ENCODE results near the gene POLA1. TPM values are rescaled to one million over a fixed set of nuclear protein-coding genes. Genes with fewer than 3 reads are reported as not detected.

The POLA1 gene
- polyA plus RNA-seq, 1 experiment: 2.2 TPM

GRCh38 chrX:24833695-24834094 is 140.0 kb downstream of the POLA1 start:
- Histone ChIP-seq H3K9me3 (ENCODE audit: control insufficient read depth, insufficient read depth, low read length) (no peaks in the 10 kb centered on the region), H3K27me3 (ENCODE audit: control insufficient read depth, insufficient read depth, low read length) (no peaks in the 10 kb centered on the region), H3K27ac (ENCODE audit: low read depth, low read length) (no peak overlapping the region), H3K4me3 (ENCODE audit: low read depth, low read length) (no peak overlapping the region)
- POLR2A ChIA-PET: no interaction called here
- no peak for TF ChIP-seq CTCF (IDR thresholded peaks at IDR 0.05; ENCODE audit: low read depth, low read length)
- CTCF ChIA-PET: interaction anchor here (0.7 kb wide), 1 partner anchor 219 kb away, joined by 4 read pairs; no protein-coding TSS in a partner anchor
- no peak for DNase-seq (ENCODE audit: low read depth, low spot score)

GRCh38 chrX:24837966-24838365 is 144.2 kb downstream of the POLA1 start:
- H3K9me3 ChIP-seq (ENCODE audit: control insufficient read depth, insufficient read depth, low read length): no peaks in the 10 kb centered on the region
- H3K27me3 ChIP-seq (ENCODE audit: control insufficient read depth, insufficient read depth, low read length): no peaks in the 10 kb centered on the region
- H3K4me3 ChIP-seq (ENCODE audit: low read depth, low read length): no peak overlapping the region
- H3K27ac ChIP-seq (ENCODE audit: low read depth, low read length): no peak overlapping the region
- TF ChIP-seq CTCF (IDR thresholded peaks at IDR 0.05; ENCODE audit: low read depth, low read length): no peak
- ChIA-PET POLR2A (no interaction called here), CTCF (interaction anchor here (0.5 to 3.4 kb wide), 31 partner anchors 9 to 455 kb away, joined by 3 to 93 read pairs (median 4); no protein-coding TSS in a partner anchor)
- DNase-seq (ENCODE audit: low read depth, low spot score): no peak

- Histone ChIP-seq H3K27ac (ENCODE audit: low read depth, low read length) (no peak overlapping the region), H3K27me3 (ENCODE audit: control insufficient read depth, insufficient read depth, low read length) (no peaks in the 10 kb centered on the region), H3K9me3 (ENCODE audit: control insufficient read depth, insufficient read depth, low read length) (no peaks in the 10 kb centered on the region), H3K4me3 (ENCODE audit: low read depth, low read length) (no peak overlapping the region)
- no peak for DNase-seq (ENCODE audit: low read depth, low spot score)
- TF ChIP-seq CTCF (IDR thresholded peaks at IDR 0.05; ENCODE audit: low read depth, low read length): peak; percentile 46
- CTCF ChIA-PET: interaction anchor here (0.6 to 3.4 kb wide), 45 partner anchors 9 to 946 kb away, joined by 3 to 93 read pairs (median 4); no protein-coding TSS in a partner anchor
- POLR2A ChIA-PET: no interaction called here
Observed at GRCh38 chrX:24838629-24839028, 144.9 kb downstream of the POLA1 start.

- no peaks in the 10 kb centered on the region for H3K9me3 ChIP-seq (ENCODE audit: control insufficient read depth, insufficient read depth, low read length)
- no peak overlapping the region for H3K27ac ChIP-seq (ENCODE audit: low read depth, low read length)
- CTCF ChIA-PET: interaction anchor here (0.6 to 3.4 kb wide), 42 partner anchors 9 to 947 kb away, joined by 3 to 93 read pairs (median 4); no protein-coding TSS in a partner anchor
- POLR2A ChIA-PET: no interaction called here
- no peaks in the 10 kb centered on the region for H3K27me3 ChIP-seq (ENCODE audit: control insufficient read depth, insufficient read depth, low read length)
- no peak overlapping the region for H3K4me3 ChIP-seq (ENCODE audit: low read depth, low read length)
- DNase-seq (ENCODE audit: low read depth, low spot score): no peak
- TF ChIP-seq CTCF (IDR thresholded peaks at IDR 0.05; ENCODE audit: low read depth, low read length): no peak
Observed at GRCh38 chrX:24839331-24839730, 145.6 kb downstream of the POLA1 start.

GRCh38 chrX:24842486-24842885 is 148.8 kb downstream of the POLA1 start:
- no peaks in the 10 kb centered on the region for H3K27me3 ChIP-seq (ENCODE audit: control insufficient read depth, insufficient read depth, low read length)
- DNase-seq (ENCODE audit: low read depth, low spot score): no peak
- ChIA-PET CTCF (no interaction called here), POLR2A (no interaction called here)
- H3K9me3 ChIP-seq (ENCODE audit: control insufficient read depth, insufficient read depth, low read length): no peaks in the 10 kb centered on the region
- no peak for TF ChIP-seq CTCF (IDR thresholded peaks at IDR 0.05; ENCODE audit: low read depth, low read length)
- no peak overlapping the region for H3K4me3 ChIP-seq (ENCODE audit: low read depth, low read length)
- H3K27ac ChIP-seq (ENCODE audit: low read depth, low read length): no peak overlapping the region

Data from AG04450 (cell line).